HG02642 (cell line): ENCODE data around the gene SOWAHB.

Source experiments
- ATAC-seq: cut with Tn5 transposase; IDR thresholded peaks from one replicate; pipeline ENCODE4 v1.9.1; 2021; ENCODE audit warnings: mild to moderate bottlenecking; ENCODE audit not compliant: unreplicated experiment, poor library complexity

Gene SOWAHB, protein sequence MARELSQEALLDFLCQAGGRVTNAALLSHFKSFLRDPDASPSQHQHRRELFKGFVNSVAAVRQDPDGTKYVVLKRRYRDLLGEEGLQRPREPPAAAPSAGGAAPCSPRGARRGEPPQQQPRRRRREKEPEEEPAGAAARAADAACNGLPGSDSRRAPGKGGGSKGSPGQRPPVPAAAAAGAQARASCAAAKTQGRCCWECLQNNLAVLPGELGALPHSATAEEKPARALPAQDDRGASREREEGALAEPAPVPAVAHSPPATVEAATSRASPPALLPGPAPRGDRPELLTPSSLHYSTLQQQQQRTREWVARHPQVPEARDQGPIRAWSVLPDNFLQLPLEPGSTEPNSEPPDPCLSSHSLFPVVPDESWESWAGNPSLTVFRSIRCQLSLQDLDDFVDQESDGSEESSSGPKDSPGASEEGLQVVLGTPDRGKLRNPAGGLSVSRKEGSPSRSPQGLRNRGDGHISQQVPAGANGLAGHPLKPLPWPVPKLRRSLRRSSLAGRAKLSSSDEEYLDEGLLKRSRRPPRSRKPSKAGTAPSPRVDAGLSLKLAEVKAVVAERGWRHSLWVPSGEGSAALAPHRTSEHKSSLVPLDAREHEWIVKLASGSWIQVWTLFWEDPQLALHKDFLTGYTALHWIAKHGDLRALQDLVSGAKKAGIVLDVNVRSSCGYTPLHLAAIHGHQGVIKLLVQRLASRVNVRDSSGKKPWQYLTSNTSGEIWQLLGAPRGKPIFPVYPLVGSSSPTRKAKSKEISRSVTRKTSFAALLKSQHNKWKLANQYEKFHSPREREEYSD

GRCh38 chr4:76897536-76898384 lies at the start of gene SOWAHB:
SOWAHB (minus strand) TSS chr4:76898144; CDS start chr4:76897849, 295 bp downstream.
- ATAC-seq: peak; percentile 59

GRCh38 chr4:76947369-76947768 lies 49.4 kb upstream of the SOWAHB start:
- ATAC-seq: no peak

- ATAC-seq: no peak
These were observed 45.8 kb upstream of the SOWAHB start for GRCh38 chr4:76943790-76944189.

GRCh38 chr4:76943129-76943620 lies 45.2 kb upstream of the SOWAHB start:
- ATAC-seq: no peak

DNA sequence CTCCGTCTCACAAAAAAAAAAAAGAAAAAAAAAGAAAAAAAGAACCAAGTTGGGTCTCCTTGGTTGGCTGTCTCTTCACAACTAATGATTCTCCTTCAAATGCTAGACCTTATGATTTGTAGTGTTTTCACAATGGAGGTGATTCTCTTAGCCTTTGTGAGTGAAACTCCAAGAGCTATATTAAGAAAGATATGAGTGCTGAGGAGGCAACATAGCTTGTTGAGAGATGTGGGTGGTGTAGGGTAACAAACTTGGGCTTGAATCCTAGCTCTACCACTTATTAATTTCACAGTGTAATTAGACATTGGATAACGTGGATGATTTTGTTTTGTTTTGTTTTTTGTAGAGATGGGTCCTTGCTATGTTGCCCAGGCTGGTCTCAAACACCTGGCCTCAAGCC lies 41.2 kb upstream of the SOWAHB start:
- ATAC-seq: no peak

DNA sequence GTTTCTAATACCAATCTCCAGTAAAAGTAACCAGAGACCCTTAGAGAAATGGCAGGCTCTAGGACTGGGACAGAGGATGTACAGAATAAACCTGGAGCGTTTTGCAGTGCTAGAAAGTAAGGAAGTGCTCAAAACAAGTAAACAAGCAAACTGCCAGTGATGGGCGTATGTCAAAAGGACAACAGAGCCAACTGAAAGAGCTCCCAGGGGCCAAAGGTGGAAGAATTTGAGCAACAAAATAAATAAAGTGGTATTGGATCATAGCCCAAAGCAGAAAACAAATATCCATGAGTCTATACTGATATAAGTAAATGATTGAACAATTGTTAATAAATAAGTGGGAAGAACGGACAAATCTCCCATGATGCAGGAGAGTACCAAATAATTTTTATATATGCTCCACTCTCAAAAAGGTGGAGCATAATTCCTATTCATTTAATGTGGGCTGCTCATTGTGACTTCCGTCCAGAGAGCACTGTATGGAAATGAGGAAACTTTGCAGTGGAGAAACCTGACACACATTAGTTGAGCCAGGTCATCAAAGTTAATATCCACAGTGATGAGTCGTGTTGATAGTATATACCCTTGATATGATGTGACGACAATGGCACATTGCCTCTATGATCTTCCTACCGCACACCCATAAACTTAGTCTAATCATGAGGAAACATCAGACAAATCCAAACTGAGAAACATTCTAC lies 33.8 kb upstream of the SOWAHB start:
- ATAC-seq: no peak

DNA sequence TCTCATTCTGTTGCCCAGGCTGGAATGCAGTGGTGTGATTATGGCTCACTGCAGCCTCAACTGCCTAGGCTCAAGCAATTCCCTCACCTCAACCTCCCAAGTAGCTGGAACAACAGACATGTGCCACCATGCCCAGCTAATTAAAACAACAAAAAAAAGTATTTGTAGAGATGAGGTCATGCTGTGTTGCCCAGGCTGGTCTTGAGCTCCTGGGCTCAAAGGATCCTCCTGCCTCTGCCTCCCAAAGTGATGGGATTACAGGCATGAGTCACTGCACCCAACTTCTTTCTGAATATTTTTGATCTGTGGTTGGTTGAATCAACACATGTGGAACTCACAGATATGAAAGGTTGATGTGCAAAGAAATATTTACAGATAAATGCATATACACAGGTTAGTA lies 33.1 kb upstream of the SOWAHB start:
- no peak for ATAC-seq

GRCh38 chr4:76930685-76931084 lies 32.7 kb upstream of the SOWAHB start:
- ATAC-seq: no peak

GRCh38 chr4:76926841-76927240 lies 28.9 kb upstream of the SOWAHB start:
- ATAC-seq: no peak

GRCh38 chr4:76923619-76924357 lies 25.8 kb upstream of the SOWAHB start:
- ATAC-seq: no peak

DNA sequence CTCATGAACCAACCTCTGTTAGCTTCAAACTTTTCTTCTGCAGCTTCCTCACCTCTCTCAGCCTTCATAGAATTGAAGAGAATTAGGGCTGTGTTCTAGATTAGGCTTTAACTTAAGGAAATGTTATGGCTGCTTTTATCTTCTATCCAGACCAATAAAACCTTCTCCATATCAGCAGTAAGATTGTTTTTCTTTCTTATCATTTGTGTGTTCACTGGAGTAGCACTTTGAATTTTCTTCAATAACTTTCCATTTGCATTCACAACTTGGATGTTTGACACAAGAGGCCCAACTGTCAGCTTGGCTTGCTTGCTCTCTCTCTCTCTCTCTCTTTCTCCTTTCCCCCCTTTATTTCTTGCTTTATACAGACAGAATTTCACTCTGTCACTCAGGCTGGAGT lies 22.8 kb upstream of the SOWAHB start:
- no peak for ATAC-seq

- ATAC-seq: no peak
These were observed 11.8 kb upstream of the SOWAHB start for GRCh38 chr4:76909711-76910110.

DNA sequence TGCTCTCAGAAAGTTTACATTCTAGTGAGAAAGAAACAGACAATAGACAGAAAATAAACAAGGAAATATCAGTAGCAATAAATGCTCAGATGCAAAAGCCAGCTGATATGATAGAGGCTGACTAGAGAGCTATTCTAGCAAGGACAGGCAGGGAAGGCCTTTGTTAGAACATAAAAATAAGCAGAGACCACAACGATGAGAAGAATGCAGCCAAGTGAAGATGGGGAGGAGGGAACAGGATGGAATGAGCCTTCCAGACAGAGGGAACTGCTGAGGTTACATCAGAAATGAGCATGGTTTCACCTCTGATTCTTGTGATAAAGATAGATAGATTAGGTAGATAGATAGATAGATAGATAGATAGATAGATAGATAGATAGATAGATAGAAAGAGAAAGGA lies 7.6 kb upstream of the SOWAHB start:
- ATAC-seq: no peak

DNA sequence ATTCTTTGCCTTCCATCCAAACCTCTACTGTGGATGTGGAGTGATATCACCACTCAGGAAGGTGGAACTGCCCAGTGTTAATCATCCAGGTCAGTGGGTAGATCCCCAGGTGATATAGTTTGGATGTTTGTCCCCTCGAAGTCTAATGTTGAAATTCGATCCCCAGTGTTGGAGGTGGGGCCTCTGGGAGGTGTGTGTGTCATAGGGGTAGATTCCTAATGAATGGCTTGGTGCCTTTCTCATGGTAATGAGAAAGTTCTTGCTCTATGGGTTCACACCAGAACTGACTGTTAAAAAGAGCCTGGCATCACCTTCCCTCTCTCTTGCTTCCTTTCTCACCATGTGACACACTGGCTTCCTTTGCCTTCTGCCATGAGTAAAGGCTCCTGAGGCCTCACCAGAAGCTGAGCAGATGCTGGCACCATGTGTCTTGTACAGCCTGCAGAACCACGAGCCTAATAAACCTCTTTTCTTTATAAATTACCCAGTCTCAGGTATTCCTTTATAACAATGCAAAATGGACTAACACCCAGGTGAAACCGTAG lies 6.8 kb upstream of the SOWAHB start:
- no peak for ATAC-seq

DNA sequence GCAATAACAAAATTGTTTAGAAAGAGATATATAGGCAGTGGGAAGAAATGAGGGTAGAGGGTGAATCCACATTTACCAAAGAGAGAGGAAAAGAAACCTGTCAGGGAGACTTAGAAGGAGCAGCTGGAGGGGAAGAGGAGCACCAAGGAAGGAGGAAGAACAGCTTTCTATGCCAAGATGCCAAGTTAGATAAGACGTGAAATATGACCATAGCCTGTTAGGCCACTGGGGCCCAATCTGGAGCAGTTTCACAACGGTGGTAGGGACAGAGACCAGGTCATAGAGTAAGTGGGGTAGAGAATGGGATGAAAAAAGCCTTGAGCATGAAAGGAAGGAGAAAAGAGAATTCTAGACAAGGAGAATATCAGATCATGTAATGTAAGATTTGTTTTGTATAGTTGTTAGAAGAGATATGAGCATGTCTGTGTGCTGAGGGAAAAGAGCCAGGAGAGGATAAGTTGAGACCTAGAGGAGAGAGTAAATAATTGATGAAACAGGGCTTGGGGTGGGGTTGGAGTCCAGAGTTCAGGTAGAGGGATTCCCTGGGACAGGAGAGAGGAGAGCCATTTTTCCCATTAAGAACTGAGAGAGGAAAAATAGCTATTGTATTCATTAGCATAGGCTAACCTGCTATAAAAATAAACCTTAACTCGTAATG lies 4.4 kb upstream of the SOWAHB start:
- no peak for ATAC-seq

GRCh38 chr4:76898949-76899645 lies 1.2 kb upstream of the SOWAHB start:
- no peak for ATAC-seq

GRCh38 chr4:76898385-76898692 lies 395 bp upstream of the SOWAHB start:
- ATAC-seq: no peak
